ENCODE results near the gene OPA3.

OPA3 gene

GRCh38 chr19:45560686-45561085 is 23.9 kb downstream of the OPA3 start:
- DNase-seq, result no peak

DNA sequence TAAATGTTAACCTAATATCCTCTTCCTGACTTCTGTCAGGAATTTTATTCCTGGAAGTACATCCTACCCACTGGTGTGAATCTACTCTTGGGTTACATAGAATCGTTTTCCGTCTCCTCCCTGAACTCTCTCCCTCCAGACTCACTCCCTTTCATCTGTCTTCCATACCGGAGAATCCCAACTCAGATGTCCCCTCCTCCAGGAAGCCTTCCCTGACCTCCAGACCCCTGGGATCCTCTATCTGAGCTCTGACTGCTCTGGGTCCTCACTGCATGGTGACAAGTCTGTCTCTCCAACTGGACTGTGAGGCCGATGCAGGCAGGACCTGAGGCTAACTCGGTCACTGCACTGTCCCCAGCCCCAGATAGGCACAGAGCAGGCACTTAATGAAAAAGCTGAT is 24.6 kb downstream of the OPA3 start:
- DNase-seq, result no peak

DNA sequence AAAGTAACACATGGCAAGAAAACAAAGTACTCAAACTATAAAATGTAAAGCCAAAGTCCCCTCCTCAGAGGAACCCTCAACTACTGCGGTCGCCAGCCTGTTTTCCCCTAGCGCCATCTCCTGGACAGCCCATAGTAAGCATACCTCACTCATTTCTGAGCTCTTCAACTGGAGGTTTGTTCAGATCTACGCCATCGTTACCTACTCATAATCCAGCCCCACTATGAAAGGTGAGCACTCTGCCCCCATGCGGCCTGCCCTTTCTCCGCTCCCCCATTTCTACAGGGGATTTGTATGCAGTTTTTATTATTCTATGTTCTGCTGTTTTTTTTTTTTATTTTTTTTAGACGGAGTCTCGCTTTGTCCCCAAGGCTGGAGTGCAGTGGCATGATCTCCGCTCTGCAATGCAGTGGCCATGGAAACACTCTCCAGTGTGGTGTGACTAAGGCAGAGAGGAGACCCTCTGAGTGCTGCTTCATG is 26.2 kb downstream of the OPA3 start:
- DNase-seq, result no peak

- no peak for DNase-seq
Measured at GRCh38 chr19:45556835-45557234, 27.8 kb downstream of the OPA3 start.

DNA sequence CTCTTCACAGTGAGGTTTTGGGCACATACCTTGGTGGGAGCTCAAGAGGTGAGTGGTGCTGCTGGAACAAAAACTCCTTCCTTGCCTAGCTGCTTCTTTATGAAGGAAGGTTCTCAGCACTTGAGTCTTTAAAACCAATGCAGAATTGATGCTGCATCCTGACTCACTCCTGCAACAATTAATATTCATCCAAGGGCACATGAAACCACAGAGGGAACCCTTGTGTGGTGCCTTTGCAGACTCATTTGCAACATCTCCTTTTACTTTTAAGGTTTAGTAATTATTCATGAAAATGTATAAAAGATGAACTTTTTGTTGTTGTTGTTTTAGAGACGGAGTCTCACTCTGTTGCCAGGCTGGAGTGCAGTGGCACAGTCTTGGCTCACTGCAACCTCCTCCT is 30.1 kb downstream of the OPA3 start:
- DNase-seq, result no peak

GRCh38 chr19:45553464-45553863 is 31.1 kb downstream of the OPA3 start:
- DNase-seq, result no peak

GRCh38 chr19:45547965-45548609 is 36.5 kb downstream of the OPA3 start:
- no peak for DNase-seq

DNA sequence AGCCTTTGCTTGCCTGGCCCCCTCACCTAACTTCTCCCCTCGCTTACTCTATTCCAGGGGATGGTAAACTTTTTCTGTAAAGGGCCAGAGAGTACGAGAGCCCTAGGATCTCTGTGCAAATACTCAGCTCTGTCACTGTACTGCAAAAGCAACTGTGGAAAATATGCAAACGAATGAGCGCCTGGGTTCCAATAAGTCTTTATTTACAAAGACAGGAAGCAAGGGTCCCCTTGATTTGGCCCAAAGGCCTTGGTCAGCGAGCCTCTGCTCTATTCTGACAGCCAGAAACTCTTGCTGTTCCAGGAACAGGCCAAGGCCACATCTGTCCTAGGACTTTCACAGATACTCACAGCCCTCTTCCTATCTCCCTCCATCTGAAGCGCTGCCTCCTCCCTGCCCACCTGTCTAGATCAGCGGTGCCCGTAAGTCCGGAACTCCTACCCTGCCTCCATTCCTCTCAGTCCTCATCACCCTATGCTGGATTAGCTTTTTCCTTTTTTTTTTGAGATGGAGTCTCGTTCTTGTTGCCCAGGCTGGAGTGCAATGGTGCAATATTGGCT is 37.3 kb downstream of the OPA3 start:
- DNase-seq, result no peak

DNA sequence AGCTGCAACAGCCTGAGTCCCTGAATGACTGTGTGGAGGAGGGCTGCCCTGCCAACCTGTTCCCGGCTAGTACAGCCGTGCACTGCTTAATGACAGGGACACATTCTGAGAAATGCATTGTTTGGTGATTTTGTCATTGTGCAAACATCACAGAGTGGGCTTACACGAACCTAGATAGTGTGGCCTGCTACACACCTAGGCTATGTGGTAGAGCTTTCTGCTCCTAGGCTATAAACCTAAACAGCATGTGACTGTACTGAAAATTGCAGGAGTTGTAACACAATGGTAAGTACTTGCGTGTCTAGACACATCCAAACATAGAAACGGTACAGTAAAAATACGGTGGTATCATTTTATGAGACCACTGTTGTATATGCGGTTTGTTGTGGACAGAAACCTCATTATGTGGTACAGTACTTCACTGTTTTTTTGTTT is 42.4 kb downstream of the OPA3 start:
- DNase-seq, result no peak

DNA sequence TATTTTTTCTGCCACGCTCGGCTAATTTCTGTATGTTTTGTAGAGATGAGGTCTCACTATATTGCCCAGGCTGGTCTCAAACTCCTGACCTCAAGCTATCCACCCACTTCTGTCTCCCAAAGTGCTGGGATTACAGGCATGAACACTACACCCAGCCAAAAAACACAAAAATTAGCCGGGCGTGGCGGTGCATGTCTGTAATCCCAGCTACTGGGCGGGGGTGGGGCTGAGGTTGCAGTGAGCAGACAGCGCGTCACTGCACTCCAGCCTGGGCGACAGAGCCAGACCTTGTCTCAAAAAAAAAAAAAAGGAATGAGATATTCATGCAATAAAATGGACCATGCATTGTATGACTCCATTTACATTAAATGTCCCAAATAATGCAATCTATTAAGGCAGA is 45.1 kb downstream of the OPA3 start:
- DNase-seq, result no peak

DNA sequence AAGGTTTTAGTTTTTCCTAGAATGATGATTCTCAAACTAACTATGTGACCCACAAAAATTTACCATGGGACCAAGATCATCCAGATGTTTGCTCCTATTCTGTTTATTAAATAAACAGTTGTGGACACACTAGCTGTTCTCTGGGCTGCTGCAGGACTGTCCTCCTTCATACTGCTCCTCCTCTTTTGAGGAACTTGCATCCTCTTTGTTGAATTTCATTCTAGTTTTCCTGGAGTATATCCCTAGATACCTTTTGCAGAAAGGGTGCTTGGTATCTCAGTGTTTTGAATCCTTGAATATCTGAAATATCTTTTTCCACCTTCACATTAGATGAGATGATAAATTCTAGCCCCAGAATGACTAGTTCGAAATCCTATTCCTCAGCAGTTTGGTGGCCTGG is 53.3 kb downstream of the OPA3 start:
- DNase-seq, result no peak

DNA sequence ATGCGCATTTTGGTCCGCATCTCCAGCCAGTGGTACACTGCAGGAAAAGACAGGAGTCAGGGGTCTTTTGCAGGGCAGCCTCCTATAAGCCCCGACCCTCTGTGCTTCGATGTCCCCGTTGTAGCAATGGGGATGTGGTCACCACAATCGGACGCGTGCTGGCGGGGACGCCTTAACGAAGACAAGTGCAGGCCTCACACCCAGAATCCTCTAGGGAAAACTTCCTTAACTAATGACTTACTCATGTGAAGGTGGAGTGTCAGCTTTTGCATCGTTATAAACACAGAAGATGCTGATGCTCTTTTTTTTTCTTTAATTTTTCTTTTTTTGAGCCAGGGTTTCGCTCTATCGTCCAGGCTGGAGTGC is 55.2 kb downstream of the OPA3 start:
- DNase-seq, result no peak

GRCh38 chr19:45528744-45529419 is 55.7 kb downstream of the OPA3 start:
- DNase-seq, result peak; percentile 37 to 60

DNA sequence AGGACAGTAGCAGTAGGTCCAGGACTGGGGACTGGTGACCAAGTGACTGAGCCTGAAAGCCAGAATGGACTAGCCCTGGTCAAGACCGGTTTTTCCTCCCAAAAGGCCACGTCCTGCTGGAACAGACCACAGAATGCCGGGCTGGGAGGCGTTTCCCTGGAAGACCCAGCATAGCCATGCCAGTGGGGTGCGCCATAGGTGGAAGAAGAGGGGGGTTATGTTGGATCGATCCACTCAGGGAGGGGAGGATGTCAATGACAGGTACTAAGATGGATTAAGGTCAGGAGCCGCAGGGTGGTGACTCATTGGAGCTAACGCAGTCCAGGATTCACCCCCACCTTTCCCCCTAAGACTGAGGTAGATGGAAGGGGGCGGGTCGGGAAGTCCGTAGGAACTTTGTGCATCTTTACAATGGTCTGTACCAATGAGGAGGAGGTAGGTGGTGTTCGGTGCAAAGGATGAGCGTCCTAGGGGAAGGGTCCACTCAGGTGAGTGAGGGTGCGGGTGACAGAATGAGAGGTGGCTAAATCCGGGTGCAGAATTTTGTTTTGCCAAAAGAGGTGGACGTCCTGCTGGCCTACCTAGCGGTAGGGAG is 56.4 kb downstream of the OPA3 start:
- no peak for DNase-seq

DNA sequence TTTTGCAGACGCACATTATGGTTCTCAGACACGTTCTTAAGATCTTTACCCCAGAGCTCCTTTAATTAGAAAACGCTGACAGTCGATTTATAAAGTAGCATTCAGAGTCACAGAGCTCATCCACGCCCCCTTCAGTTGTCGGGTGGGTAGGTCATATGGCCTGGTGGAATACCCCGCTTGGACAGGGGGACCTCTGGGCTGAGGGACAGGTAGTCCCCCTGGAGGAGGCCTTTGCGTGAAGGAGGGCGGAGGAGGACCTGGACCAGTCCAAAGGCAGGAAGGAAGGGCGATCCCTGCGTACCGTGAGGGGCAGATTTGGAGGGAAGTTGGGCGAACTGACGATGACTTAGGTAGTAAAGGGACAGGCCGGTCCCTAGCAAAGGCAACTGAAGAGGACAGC is 56.9 kb downstream of the OPA3 start:
- DNase-seq, result no peak

GRCh38 chr19:45526971-45527370 is 57.6 kb downstream of the OPA3 start:
- no peak for DNase-seq

- DNase-seq, result peak; percentile 53 to 58
Measured at GRCh38 chr19:45526143-45526542, 58.5 kb downstream of the OPA3 start.

GRCh38 chr19:45524575-45525129 is 60.0 kb downstream of the OPA3 start:
- DNase-seq, result no peak

GRCh38 chr19:45523642-45524256 is 60.9 kb downstream of the OPA3 start:
- peak; percentile 55 to 80 for DNase-seq

DNA sequence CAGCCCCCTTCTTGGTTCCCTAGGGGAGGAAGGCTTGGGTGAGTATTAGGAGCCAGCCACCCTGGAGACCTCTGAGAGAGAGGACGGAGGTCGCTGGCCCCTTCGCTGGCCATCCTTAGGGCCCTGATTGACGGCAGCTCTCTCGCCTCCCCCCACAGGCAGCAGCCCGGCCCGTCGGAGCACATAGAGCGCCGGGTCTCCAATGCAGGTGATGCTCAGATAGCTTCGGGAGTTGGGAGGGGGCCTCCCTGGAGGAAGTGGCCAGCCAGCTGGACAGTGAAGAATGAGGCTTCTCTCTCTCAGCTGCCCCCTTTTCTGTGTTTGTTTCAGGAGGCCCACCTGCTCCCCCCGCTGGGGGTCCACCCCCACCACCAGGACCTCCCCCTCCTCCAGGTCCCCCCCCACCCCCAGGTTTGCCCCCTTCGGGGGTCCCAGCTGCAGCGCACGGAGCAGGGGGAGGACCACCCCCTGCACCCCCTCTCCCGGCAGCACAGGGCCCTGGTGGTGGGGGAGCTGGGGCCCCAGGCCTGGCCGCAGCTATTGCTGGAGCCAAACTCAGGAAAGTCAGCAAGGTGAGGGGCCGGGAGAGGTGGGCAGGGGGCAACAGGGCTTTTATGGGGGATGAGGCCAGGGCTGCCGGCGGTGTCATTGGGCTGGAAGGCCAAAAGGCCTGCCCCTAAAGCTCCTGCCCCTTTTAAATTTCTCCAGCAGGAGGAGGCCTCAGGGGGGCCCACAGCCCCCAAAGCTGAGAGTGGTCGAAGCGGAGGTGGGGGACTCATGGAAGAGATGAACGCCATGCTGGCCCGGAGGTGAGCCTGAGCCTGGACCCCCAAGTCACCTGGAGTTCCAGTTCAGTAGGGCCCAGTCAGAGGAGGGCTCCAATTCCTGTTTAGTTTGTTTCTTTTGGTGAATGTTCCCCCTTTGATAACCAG is 62.3 kb downstream of the OPA3 start:
- DNase-seq, result no peak

- no peak for DNase-seq
Measured at GRCh38 chr19:45518469-45518826, 66.2 kb downstream of the OPA3 start.

Data from NCI-H187 (cell line).